SIG-M5 (cell line): ENCODE results near the gene ATXN7.

Experiments used
- DNase-seq: peaks from one replicate; lab custom pipeline; 2025; lab: John Stamatoyannopoulos, UW

ATXN7 gene

DNA sequence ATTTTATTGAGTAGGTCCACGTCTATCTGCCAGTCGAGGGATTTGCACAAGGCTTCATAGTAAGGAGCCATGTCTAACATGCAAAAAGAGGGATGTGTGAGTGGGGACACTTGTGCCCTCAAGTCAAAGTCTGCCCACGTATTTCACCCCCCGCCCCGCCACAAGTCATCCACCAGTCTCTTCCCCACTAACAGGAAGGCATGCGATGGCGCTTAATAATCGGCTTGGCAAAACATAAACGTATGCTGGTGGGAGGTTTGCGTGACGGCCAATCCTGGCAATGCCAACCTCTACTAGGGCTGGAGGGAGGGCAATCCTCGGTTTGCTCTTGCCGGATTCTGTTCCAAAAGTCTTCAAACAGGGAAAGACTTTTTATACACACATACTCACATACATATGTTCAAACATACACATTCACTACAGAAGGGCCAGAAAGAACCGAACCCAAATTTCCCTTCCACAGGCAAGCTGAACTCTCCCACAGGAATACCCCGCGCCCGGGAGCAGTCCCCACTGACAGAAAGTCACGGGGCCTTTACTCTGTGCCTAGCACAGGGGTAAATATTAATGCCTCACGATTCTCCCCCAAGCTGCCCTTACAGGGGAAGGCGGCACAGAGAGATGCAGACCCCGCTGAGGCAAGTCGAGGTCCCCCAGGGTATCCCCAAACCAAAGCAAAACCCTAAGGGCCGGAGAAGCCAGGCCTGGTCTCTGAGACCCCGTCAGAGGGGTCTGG lies 159.0 kb downstream of the ATXN7 start:
- no peak for DNase-seq

DNA sequence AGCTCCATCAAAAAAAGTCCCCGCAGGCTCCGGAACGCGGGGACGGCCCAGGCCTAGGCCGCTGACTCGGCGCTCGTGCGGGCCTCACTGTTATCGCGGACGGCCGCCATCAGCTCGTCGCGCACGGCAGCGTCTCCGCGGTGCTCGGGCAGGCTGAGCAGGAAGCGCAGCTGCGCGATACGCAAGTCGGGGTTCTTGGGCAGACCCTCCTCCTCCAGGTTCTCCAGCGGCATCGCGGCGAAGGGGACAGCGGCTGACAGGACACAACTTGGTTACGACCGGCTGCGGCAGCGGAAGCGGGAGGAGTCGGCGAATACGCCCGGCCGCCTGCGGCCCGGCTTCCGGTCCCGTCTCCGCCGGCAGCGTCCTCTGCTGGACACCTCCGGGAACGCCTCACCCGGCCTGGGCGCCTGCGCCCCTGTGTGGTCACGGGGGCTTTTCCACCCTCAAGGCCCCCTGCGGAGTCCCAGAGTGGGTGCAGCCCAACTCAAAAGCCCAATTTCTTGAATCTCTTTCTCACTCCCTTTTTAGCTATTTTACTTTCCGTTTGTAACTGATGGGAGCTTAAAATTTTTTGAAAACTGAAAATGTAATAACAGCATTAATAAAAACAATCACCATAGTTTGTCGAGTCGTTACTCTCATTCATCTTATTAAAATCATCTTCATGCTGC lies 159.7 kb downstream of the ATXN7 start, which contains the start of gene PSMD6:
Gene PSMD6 (minus strand): TSS at position 308 of the 674 bp plus-strand sequence. CDS start 75 bp downstream, at position 233.
- DNase-seq: peak; percentile 37

- no peak for DNase-seq
These were observed 160.2 kb downstream of the ATXN7 start for GRCh38 chr3:64023861-64024223.

GRCh38 chr3:64026346-64026745 lies 162.7 kb downstream of the ATXN7 start:
- no peak for DNase-seq

DNA sequence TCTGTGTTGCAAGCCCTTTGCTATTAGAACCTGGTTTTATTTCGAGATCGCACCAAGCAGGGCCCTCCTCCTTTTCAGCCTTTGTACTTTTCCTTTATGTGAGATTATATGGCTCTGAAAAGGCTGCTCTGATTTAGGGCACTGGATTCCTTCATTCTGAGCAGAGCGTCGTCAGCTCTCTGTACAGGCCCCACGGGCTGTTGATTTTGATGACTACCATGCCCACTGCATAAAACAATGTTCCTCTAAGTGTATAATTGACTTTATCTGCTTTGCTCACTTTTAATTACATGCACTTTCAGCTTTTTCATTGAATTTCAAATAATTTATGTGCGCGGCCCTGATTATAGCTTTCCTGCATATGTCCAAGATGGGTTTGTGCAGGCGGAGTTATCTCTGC lies 164.0 kb downstream of the ATXN7 start:
- DNase-seq: no peak

GRCh38 chr3:64028754-64029153 lies 165.1 kb downstream of the ATXN7 start:
- DNase-seq: no peak

- no peak for DNase-seq
These were observed 165.6 kb downstream of the ATXN7 start for GRCh38 chr3:64029287-64029686.

GRCh38 chr3:64030741-64031140 lies 167.1 kb downstream of the ATXN7 start:
- DNase-seq: no peak

DNA sequence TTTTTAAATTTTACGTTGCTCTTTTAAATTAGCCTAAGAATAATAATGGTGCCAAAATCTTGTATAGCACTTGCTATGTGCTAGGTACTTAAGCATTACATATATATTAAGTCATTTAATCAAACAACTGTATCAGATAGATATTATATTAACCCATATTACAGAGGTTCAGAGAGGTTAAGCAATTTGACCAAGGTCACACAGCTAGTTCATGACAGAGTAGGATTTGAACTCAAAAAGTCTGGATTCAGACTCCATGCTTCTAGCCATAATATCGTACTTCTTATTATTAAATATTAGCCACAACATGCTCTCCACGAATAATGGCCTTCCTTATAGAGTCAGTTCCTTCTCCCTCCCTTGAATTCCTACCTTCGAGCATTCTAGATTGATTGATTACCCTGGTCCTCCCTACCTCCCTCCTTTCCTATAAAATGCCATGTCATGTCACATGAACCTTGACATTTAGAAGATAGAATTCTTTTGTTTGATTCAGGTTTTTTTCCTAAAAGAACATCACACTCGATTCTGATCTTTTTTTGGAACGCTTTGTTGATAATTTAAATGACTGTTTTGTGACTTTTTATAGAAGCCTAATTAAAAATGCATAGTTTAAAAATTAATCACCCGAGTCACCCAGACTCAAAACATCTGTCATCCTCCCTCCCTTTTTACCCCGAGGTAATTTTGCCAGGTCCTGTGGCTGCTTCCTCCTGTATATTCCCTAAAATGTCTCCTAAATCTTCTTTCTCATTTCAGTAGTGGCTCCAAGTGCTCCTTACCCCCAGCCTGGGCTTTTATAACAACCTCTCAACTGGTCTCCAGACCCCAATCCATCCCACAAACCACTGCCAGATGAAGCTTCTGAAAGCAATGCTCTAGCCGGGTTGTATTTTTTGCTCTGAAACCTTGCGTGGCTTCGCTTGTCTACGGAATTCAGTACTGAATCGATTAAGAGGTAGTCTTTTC lies 168.2 kb downstream of the ATXN7 start:
- DNase-seq: no peak

GRCh38 chr3:64033069-64033468 lies 169.4 kb downstream of the ATXN7 start:
- no peak for DNase-seq

DNA sequence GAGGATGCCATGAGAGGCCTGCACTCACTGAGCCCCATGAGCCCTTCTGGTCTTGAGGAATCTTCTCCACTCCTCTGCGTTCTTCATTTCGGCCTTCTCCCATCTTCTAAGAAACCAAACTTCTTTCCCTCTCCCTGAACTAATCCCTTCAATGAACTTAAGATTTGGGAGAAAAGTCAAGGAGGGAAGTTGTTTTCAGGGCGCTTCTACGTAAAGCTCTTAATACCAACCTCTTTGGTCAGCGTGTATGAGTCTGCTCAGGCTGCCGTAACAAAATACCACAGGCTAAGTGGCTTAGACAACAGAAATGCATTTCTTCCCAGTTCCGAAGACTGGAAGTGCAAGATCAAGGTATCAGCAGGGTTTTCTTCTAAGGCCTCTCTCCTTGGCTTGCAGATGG lies 173.4 kb downstream of the ATXN7 start:
- no peak for DNase-seq

DNA sequence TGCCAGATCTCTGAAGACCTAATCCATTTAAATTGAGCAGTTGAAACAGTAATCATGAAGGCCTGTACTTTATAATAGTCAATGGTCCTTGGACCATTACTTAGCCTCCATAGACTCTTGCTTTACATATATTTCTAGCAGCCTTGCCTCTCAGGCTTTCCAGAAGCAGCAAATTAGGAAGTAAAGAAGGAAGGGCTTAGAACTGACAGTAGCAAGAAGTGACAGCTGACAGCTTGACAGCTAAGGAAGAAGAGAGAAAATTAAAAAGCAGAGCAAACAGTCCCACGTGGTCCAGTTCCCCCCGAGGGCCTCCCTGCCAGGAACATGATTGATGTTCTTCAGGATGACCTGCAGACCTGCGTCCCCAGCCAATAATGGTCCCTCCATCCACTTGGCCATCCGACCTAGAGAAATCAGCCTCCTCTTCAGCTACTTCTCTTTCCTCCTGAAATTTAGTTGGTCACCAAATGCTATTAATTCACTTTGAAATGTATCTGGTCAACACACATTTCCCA lies 174.6 kb downstream of the ATXN7 start:
- no peak for DNase-seq

GRCh38 chr3:64039332-64039731 lies 175.7 kb downstream of the ATXN7 start:
- no peak for DNase-seq

GRCh38 chr3:64039981-64040733 lies 176.5 kb downstream of the ATXN7 start:
- DNase-seq: no peak

- DNase-seq: no peak
These were observed 179.3 kb downstream of the ATXN7 start for GRCh38 chr3:64042952-64043351.

- no peak for DNase-seq
These were observed 182.9 kb downstream of the ATXN7 start for GRCh38 chr3:64046592-64046991.

- DNase-seq: no peak
These were observed 183.4 kb downstream of the ATXN7 start for GRCh38 chr3:64046996-64047594.

DNA sequence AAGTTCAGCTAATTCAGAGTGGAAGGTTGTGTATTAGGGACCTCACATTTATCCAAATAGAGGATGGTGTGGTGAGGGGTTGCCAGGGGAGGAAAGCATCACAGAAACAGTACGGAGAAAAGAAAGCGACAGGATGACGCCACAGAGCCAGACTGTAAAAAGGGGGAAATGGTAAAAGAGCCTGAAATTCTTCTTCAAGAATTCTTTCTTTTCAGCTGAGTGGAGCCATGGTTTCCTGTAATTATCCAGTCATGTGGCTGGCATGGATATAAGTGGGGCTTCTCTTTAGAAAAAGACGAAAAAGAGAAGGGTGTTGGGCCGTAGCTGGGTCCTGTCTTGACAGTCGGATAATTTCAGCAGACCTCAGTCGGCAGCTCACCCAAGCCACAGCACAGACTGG lies 184.1 kb downstream of the ATXN7 start:
- DNase-seq: no peak

DNA sequence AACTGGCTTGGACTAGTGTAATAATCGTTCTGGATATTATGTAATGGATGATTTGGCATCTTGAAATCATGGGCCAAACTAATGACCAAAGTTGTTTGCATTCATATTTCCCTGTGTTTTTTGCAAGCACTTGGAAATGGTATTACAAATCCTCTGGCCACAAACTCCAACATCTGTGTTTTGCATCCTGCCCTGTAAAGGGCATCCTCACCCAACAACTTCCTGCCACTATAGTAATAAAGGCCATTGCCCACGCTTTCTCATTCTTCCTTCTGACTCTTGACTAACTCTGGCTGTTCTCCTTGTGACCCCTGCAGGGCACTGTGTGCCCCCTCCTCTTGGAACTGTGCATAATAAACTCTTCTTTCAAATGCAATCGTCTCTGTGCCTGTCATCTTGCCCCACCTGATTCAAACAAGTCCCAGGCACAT lies 185.0 kb downstream of the ATXN7 start:
- no peak for DNase-seq

DNA sequence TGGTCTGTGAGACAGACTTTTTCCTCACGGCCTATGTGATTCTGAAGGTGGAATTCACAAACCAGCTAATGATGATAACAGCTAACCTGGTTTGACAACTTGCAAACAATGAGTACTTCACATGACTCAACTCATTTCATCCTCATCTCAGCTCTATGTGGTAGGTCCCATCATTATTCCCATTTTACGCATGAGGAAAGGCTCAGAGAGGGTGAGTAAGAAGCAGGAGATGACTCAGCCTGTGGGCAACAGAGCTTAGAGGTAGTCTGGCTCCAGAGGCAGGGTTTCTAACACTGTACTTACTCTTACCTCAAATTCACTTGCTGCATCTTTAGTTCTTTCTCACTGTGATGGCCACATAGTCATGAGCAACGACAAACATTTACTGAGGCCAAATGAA lies 185.5 kb downstream of the ATXN7 start:
- DNase-seq: no peak

DNA sequence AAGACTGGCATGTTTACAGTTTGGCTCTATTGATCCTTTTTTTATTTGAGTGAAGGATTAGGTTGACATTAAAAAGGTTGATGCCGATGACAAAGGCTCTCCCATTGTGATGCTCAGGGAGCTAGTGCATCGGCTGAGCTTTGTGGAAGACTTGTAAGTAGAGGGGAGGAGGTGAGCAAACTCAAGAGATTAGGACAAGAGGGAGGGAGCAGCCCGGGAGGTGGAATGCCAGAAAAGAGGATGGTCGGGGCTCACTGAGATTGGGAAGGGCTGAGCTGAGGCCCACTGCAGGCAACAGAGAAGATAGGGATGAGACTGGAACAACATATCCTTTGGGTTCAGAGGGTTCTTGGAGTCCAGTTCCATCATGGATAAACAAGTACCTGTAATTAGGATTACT lies 186.2 kb downstream of the ATXN7 start:
- DNase-seq: no peak
